ENCODE data around the gene OSBPL5.

Gene OSBPL5

GRCh38 chr11:3136546-3137455 is 28.3 kb downstream of the OSBPL5 start:
- Histone ChIP-seq H3K36me3 (peaks cover 0 to 11% (median 3%) of the 10 kb centered on the region in 3 donors), H3K9me3 (no peaks in the 10 kb centered on the region), H3K27me3 (no peaks in the 10 kb centered on the region), H3K27ac (no peak overlapping the region), H3K4me3 (no peak overlapping the region), H3K4me1 (peaks cover 0 to 45% (median 28%) of the 10 kb centered on the region in 4 donors)
- no peak for TF ChIP-seq CTCF (IDR thresholded peaks at IDR 0.05)
- intact Hi-C loops (cut with DNase I; ENCODE audit: low total_unique reads) = no loop called here
- peak in 1 of 2 donors; percentile 62 for DNase-seq

GRCh38 chr11:3135481-3136440 is 29.3 kb downstream of the OSBPL5 start:
- intact Hi-C loops (cut with DNase I; ENCODE audit: low total_unique reads) = no loop called here
- peaks cover 0 to 45% (median 28%) of the 10 kb centered on the region in 4 donors for H3K4me1 ChIP-seq
- H3K36me3 ChIP-seq = peaks cover 0 to 11% (median 3%) of the 10 kb centered on the region in 3 donors
- H3K27me3 ChIP-seq = no peaks in the 10 kb centered on the region
- H3K4me3 ChIP-seq = no peak overlapping the region
- H3K9me3 ChIP-seq = no peaks in the 10 kb centered on the region
- peak in 1 of 2 donors; percentile 65 for DNase-seq
- no peak for TF ChIP-seq CTCF (IDR thresholded peaks at IDR 0.05)
- H3K27ac ChIP-seq = no peak overlapping the region

- H3K4me1 ChIP-seq = peaks cover 0 to 44% (median 24%) of the 10 kb centered on the region in 4 donors
- H3K27me3 ChIP-seq = no peaks in the 10 kb centered on the region
- H3K4me3 ChIP-seq = no peak overlapping the region
- TF ChIP-seq CTCF (IDR thresholded peaks at IDR 0.05) = no peak
- peak in 1 of 2 donors; percentile 65 for DNase-seq
- no peak overlapping the region for H3K27ac ChIP-seq
- H3K9me3 ChIP-seq = no peaks in the 10 kb centered on the region
- intact Hi-C loops (cut with DNase I; ENCODE audit: low total_unique reads) = no loop called here
- H3K36me3 ChIP-seq = peaks cover 0 to 11% (median 3%) of the 10 kb centered on the region in 3 donors
These were observed 30.2 kb downstream of the OSBPL5 start for GRCh38 chr11:3134651-3135480.

GRCh38 chr11:3134218-3134621 is 30.9 kb downstream of the OSBPL5 start:
- Histone ChIP-seq H3K36me3 (peaks cover 0 to 12% (median 3%) of the 10 kb centered on the region in 3 donors), H3K4me3 (no peak overlapping the region), H3K27ac (no peak overlapping the region), H3K4me1 (peaks cover 0 to 38% (median 21%) of the 10 kb centered on the region in 4 donors), H3K9me3 (no peaks in the 10 kb centered on the region), H3K27me3 (no peaks in the 10 kb centered on the region)
- TF ChIP-seq CTCF (IDR thresholded peaks at IDR 0.05) = no peak
- peak in 1 of 2 donors; percentile 61 for DNase-seq
- intact Hi-C loops (cut with DNase I; ENCODE audit: low total_unique reads) = no loop called here

All from tibial artery (tissue), 4 donors.